ENCODE data around the gene PPFIA2. TPM values are rescaled to one million over a fixed set of nuclear protein-coding genes. Genes with fewer than 3 reads are reported as not detected.
"Not testable (repeated sequence)": the region's sequence is repeated elsewhere in the genome, so short reads cannot be mapped to it uniquely, and the experiment has no call there.

Gene PPFIA2
- total RNA-seq, 4 donors from 2014 or later, result 0.81 to 0.84 TPM; not detected in 2

DNA sequence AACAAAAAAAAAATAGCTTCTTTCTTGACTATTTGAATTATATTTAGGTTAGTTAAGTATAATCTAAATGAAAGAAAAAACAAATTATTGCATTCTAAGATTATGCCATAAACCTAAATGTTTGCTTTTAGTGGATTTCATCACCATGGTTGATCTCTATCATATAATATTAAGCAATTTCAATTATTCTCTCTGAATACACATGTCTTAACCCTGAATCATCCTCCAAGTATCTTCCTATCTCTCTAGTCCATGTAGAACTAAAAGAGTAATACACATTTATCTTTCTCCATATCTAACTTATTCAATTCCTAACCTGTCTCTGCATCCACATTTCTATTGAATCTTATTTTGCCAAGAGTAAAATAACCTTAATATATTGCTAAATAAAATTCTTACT is 59.6 kb downstream of the PPFIA2 start:
- intact Hi-C loops (cut with DNase I; ENCODE audit: low total_unique reads), result no loop called here
- no peak for DNase-seq (ENCODE audit: low spot score in 2 of 2)
- TF ChIP-seq POLR2A (IDR thresholded peaks at IDR 0.05), result no peak
- TF ChIP-seq, protein P1, sequence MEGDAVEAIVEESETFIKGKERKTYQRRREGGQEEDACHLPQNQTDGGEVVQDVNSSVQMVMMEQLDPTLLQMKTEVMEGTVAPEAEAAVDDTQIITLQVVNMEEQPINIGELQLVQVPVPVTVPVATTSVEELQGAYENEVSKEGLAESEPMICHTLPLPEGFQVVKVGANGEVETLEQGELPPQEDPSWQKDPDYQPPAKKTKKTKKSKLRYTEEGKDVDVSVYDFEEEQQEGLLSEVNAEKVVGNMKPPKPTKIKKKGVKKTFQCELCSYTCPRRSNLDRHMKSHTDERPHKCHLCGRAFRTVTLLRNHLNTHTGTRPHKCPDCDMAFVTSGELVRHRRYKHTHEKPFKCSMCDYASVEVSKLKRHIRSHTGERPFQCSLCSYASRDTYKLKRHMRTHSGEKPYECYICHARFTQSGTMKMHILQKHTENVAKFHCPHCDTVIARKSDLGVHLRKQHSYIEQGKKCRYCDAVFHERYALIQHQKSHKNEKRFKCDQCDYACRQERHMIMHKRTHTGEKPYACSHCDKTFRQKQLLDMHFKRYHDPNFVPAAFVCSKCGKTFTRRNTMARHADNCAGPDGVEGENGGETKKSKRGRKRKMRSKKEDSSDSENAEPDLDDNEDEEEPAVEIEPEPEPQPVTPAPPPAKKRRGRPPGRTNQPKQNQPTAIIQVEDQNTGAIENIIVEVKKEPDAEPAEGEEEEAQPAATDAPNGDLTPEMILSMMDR (IDR thresholded peaks at IDR 0.05), result no peak
- H3K4me3 ChIP-seq (ENCODE audit: low read depth, poor library complexity, severe bottlenecking), result no peak overlapping the region

GRCh38 chr12:81692008-81692407 is 67.1 kb downstream of the PPFIA2 start:
- no peak for DNase-seq (ENCODE audit: low spot score in 2 of 2)
- H3K4me3 ChIP-seq (ENCODE audit: low read depth, poor library complexity, severe bottlenecking), result no peak overlapping the region
- 45 to 52% methylated on average over 1 of the region's 1 CpG for WGBS, 2 donors
- TF ChIP-seq, protein P1 (IDR thresholded peaks at IDR 0.05), result no peak
- no peak for TF ChIP-seq POLR2A (IDR thresholded peaks at IDR 0.05)
- intact Hi-C loops (cut with DNase I; ENCODE audit: low total_unique reads), result no loop called here

- intact Hi-C loops (cut with DNase I; ENCODE audit: low total_unique reads), result no loop called here
- TF ChIP-seq, protein P1 (IDR thresholded peaks at IDR 0.05), result no peak
- no peak for TF ChIP-seq POLR2A (IDR thresholded peaks at IDR 0.05)
- 51 to 56% methylated on average over 1 of the region's 1 CpG for WGBS, 2 donors
Observed at GRCh38 chr12:81683881-81684280, 75.3 kb downstream of the PPFIA2 start.

DNA sequence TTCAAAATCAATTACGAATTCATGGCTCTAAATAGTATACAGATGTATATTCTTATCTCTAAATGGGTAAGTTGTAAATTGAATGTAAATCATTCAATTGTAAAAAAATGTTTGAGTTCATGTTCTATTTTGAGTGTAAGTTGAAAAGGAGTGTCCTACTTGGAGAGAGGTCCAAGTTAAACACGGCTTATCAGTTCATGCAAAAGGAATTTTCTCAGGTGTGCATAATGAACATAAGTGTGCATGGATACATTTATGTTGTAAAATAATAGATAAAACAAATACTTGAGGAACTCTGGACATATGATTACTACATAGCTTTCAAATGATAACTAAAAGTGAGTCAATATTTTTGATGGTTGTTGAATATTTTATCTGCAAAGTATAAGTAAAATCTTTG is 79.5 kb downstream of the PPFIA2 start:
- TF ChIP-seq, protein P1 (IDR thresholded peaks at IDR 0.05), result no peak
- TF ChIP-seq POLR2A (IDR thresholded peaks at IDR 0.05), result no peak
- 62 to 64% methylated on average over 2 of the region's 2 CpGs for WGBS, 2 donors

More at GRCh38 chr12:81683881-81684280, 75.3 kb downstream of the PPFIA2 start:
- no peak overlapping the region for H3K4me3 ChIP-seq (ENCODE audit: low read depth, poor library complexity, severe bottlenecking)
- DNase-seq (ENCODE audit: low spot score in 2 of 2), result no peak

DNA sequence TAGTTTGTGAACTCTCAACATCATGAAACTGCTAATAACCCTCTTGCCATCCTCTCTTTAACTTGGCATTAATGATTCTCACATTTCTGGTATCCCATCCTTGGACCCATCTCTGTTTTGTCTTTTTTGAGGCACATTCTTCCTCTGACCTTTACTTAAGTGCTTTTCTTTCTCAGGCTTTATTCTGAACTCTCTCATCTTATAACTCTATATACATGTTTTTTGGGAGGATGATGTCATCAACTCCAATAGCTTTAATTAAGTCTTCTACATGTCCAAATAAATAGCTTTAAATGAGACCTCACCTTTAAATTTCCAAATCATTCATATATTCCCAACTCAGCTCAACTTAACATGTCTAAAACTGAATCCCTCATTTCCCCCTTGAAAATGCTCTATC is 88.4 kb downstream of the PPFIA2 start:
- TF ChIP-seq POLR2A (IDR thresholded peaks at IDR 0.05), result no peak
- TF ChIP-seq, protein P1 (IDR thresholded peaks at IDR 0.05), result no peak
- H3K4me3 ChIP-seq (ENCODE audit: low read depth, poor library complexity, severe bottlenecking), result no peak overlapping the region
- no peak for DNase-seq (ENCODE audit: low spot score in 2 of 2)
- intact Hi-C loops (cut with DNase I; ENCODE audit: low total_unique reads), result no loop called here

More for the DNA sequence above, 79.5 kb downstream of the PPFIA2 start:
- intact Hi-C loops (cut with DNase I; ENCODE audit: low total_unique reads), result no loop called here
- DNase-seq (ENCODE audit: low spot score in 2 of 2), result no peak
- H3K4me3 ChIP-seq (ENCODE audit: low read depth, poor library complexity, severe bottlenecking), result no peak overlapping the region

- intact Hi-C loops (cut with DNase I; ENCODE audit: low total_unique reads), result no loop called here
- 5 to 24% methylated on average over 1 of the region's 1 CpG for WGBS, 2 donors
- TF ChIP-seq POLR2A (IDR thresholded peaks at IDR 0.05), result no peak
- TF ChIP-seq, protein P1 (IDR thresholded peaks at IDR 0.05), result no peak
- no peak for DNase-seq (ENCODE audit: low spot score in 2 of 2)
- H3K4me3 ChIP-seq (ENCODE audit: low read depth, poor library complexity, severe bottlenecking), result no peak overlapping the region
Observed at GRCh38 chr12:81668475-81668874, 90.7 kb downstream of the PPFIA2 start.

DNA sequence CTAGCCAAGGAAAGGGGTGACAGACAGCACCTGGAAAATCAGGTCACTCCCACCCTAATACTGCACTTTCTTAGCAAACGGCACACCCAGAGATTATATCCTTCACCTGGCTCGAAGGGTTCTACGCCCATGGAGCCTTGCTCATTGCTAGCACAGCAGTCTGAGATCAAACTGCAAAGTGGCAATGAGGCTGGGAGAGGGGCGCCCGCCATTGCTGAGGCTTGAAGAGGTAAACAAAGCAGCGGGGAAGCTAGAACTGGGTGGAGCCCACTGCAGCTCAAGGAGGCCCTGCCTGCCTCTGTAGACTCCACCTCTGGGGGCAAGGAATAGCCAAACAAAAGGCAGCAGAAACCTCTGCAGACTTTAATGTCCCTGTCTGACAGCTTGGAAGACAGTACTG is 99.8 kb downstream of the PPFIA2 start:
- not testable (repeated sequence) for DNase-seq (ENCODE audit: low spot score in 2 of 2)
- intact Hi-C loops (cut with DNase I; ENCODE audit: low total_unique reads), result loop anchor here (10.0 kb wide), 1 partner anchor 665 kb away; no protein-coding TSS in a partner anchor
- 86 to 88% methylated on average over 6 of the region's 6 CpGs for WGBS, 2 donors

More for the DNA sequence above, 99.8 kb downstream of the PPFIA2 start:
- not testable (repeated sequence) for H3K4me3 ChIP-seq (ENCODE audit: low read depth, poor library complexity, severe bottlenecking)

Measured in lower leg skin (tissue), 4 donors.